Testis (tissue), 2 donors: ENCODE measurements around the gene NTM.

Source experiments
- CTCF ChIP-seq, 3 experiments: fragments of 450-650 bp in 2 of 3; fragments of 200-600 bp in 1 of 3; sonication (generic) in 1 of 3; IDR thresholded peaks; one replicate each; pipeline ENCODE4 v1.5.1; 2016 to 2019; ENCODE audit warnings: antibody characterized with exemption in 3 of 3, mild to moderate bottlenecking in 2 of 3, moderate library complexity in 1 of 3
- POLR2A ChIP-seq: fragments of 450-650 bp; IDR thresholded peaks from one replicate; pipeline ENCODE4 v1.6.1; 2017; ENCODE audit warnings: antibody characterized with exemption, mild to moderate bottlenecking, moderate library complexity

GRCh38 chr11:131909426-131910177 is 539.2 kb downstream of the NTM start:
- no peak for TF ChIP-seq CTCF (IDR thresholded peaks at IDR 0.05)
- no peak for TF ChIP-seq POLR2A
